ENCODE measurements around the gene NRARP.

NRARP gene

GRCh38 chr9:137339045-137339907 is 37.2 kb upstream of the NRARP start (continued):
- TF ChIP-seq CTCF (tag by site-specific recombination; IDR thresholded peaks at IDR 0.05): no peak

- Histone ChIP-seq H3K9me3 (ENCODE audit: control insufficient read depth, insufficient read depth, low read depth, low read length) (no peaks in the 10 kb centered on the region), H3K36me3 (ENCODE audit: control insufficient read depth in 2 of 2, insufficient read depth in 1 of 2, low read length in 2 of 2) (no peaks in the 10 kb centered on the region), H3K4me3 (ENCODE audit: low read depth, low read length) (no peak overlapping the region), H3K27ac (ENCODE audit: extremely low read depth, low read depth, low read length) (no peak overlapping the region), H3K4me1 (ENCODE audit: control insufficient read depth, insufficient read depth, low read length) (no peaks in the 10 kb centered on the region)
- TF ChIP-seq MYNN (tag by site-specific recombination; IDR thresholded peaks at IDR 0.05; ENCODE audit: borderline replicate concordance) (no peak), SETDB1 (IDR thresholded peaks at IDR 0.05; ENCODE audit: insufficient read length, low read length) (peak; percentile 45)
- ChIA-PET CTCF (no interaction called here), POLR2A (interaction anchor here (0.7 kb wide), 1 partner anchor 100 kb away, joined by 3 read pairs; no protein-coding TSS in a partner anchor)
Observed at GRCh38 chr9:137336735-137337134, 34.7 kb upstream of the NRARP start.

- ChIA-PET CTCF (interaction anchor here (0.6 kb wide), 1 partner anchor 526 kb away, joined by 3 read pairs; no protein-coding TSS in a partner anchor), POLR2A (no interaction called here)
- Histone ChIP-seq H3K9me3 (ENCODE audit: control insufficient read depth, insufficient read depth, low read depth, low read length) (no peaks in the 10 kb centered on the region), H3K4me3 (ENCODE audit: low read depth, low read length) (no peak overlapping the region), H3K36me3 (ENCODE audit: control insufficient read depth in 2 of 2, insufficient read depth in 1 of 2, low read length in 2 of 2) (no peaks in the 10 kb centered on the region), H3K4me1 (ENCODE audit: control insufficient read depth, insufficient read depth, low read length) (no peaks in the 10 kb centered on the region), H3K27ac (ENCODE audit: extremely low read depth, low read depth, low read length) (no peak overlapping the region)
- no peak for TF ChIP-seq ZNF449 (tag by site-specific recombination; IDR thresholded peaks at IDR 0.05)
- no peak for TF ChIP-seq ZNF266 (tag by site-specific recombination; IDR thresholded peaks at IDR 0.05; ENCODE audit: low read depth)
Observed at GRCh38 chr9:137333016-137333671, 31.1 kb upstream of the NRARP start.

GRCh38 chr9:137331929-137332328 is 29.9 kb upstream of the NRARP start:
- Histone ChIP-seq H3K27ac (ENCODE audit: extremely low read depth, low read depth, low read length) (no peak overlapping the region), H3K4me1 (ENCODE audit: control insufficient read depth, insufficient read depth, low read length) (no peaks in the 10 kb centered on the region), H3K9me3 (ENCODE audit: control insufficient read depth, insufficient read depth, low read depth, low read length) (no peaks in the 10 kb centered on the region), H3K36me3 (ENCODE audit: control insufficient read depth in 2 of 2, insufficient read depth in 1 of 2, low read length in 2 of 2) (no peaks in the 10 kb centered on the region), H3K4me3 (ENCODE audit: low read depth, low read length) (no peak overlapping the region)
- ChIA-PET CTCF (no interaction called here), POLR2A (no interaction called here)
- TF ChIP-seq ZSCAN4 (tag by site-specific recombination; IDR thresholded peaks at IDR 0.05) (no peak), ZNF501 (tag by site-specific recombination; IDR thresholded peaks at IDR 0.05) (no peak), RBAK (tag by site-specific recombination; IDR thresholded peaks at IDR 0.05) (no peak), ZNF280D (tag by site-specific recombination; IDR thresholded peaks at IDR 0.05) (no peak), ZNF433 (tag by site-specific recombination; IDR thresholded peaks at IDR 0.05; ENCODE audit: low read depth) (no peak), KLF8 (tag by site-specific recombination; IDR thresholded peaks at IDR 0.05) (no peak), ZFP37 (tag by site-specific recombination; IDR thresholded peaks at IDR 0.05) (no peak), PRDM10 (tag by site-specific recombination; IDR thresholded peaks at IDR 0.05) (no peak)
- TF ChIP-seq, protein P1, sequence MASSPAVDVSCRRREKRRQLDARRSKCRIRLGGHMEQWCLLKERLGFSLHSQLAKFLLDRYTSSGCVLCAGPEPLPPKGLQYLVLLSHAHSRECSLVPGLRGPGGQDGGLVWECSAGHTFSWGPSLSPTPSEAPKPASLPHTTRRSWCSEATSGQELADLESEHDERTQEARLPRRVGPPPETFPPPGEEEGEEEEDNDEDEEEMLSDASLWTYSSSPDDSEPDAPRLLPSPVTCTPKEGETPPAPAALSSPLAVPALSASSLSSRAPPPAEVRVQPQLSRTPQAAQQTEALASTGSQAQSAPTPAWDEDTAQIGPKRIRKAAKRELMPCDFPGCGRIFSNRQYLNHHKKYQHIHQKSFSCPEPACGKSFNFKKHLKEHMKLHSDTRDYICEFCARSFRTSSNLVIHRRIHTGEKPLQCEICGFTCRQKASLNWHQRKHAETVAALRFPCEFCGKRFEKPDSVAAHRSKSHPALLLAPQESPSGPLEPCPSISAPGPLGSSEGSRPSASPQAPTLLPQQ (tag by site-specific recombination; IDR thresholded peaks at IDR 0.05): no peak
